Activated CD4-positive, alpha-beta T cell treated with anti-CD3 and anti-CD28 coated beads, Interleukin-2, amount 50 U/mL, for 24 hours (primary cell): ENCODE measurements around the gene MKLN1.
"Not testable (repeated sequence)": the region's sequence is repeated elsewhere in the genome, so short reads cannot be mapped to it uniquely, and the experiment has no call there.

ENCODE experiments used
- DNase-seq, 2 donors: peaks; one replicate each; pipeline ENCODE4 v3.0.0-alpha.2; 2020; ENCODE audit warnings: low read depth in 1 of 2, low spot score in 1 of 2

MKLN1 gene

GRCh38 chr7:131388126-131388525, 60.5 kb downstream of the MKLN1 start:
- DNase-seq = no peak

GRCh38 chr7:131390275-131390674, 62.6 kb downstream of the MKLN1 start:
- no peak for DNase-seq

DNA sequence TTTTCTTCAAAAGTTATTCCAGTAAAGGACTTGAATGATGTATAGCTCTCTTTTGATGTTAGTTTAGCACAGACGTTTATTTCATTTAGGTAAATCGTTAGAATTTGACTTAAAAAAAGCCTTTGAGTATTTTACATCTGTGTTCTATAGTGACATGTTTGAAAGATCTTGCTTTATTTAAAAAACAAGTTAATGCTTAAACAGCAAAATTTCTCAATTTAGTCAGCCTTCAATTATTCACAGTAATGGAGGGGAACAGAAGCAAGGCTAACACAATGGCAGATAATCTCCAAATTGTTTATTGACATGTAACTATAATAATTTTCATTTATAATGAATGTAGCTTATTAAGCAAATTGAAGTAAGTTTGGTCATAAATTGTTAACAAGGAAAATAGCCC, 63.5 kb downstream of the MKLN1 start:
- DNase-seq = no peak

DNA sequence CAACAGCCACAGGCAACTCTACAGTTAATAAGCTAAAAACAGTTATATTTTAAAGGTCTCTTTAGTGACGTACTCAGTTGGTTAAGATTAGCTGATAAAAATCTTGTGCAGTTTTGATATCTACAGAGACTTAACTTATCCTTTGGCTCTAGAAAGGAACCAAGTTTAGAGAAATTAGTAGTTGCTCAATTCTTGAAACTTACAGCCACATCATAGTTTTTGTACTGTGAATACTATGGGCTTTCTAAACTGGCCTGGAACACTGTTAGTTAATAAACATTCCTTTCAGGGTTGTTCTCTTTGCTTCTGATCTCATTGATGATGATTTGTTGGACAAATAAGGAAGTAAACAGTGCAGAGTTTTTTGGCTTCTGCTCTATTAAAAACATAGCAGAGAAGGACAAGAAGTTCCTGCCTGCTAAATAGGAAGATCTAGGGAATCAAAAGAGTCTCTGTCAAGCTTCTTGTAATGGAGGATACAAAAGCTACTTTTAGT, 73.1 kb downstream of the MKLN1 start:
- DNase-seq = no peak

DNA sequence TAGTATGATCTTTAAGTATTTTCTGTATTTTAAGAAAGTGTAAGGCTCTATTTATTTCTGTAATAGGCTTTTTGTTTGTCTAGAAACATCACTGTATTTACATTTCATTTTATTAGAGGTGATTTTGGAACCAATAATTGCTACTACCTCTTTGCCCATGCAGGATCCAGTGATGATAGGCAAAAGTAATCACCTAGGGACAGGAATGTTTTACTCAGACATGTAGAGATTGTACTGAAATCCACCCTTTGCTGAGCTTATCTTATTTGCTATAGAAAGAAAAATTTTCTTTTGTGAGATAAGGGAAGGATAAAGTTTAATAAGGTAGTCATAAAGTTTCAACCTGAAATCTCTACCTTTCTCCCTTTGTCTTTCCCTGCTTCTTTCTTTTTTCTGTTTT, 73.5 kb downstream of the MKLN1 start:
- no peak for DNase-seq

DNA sequence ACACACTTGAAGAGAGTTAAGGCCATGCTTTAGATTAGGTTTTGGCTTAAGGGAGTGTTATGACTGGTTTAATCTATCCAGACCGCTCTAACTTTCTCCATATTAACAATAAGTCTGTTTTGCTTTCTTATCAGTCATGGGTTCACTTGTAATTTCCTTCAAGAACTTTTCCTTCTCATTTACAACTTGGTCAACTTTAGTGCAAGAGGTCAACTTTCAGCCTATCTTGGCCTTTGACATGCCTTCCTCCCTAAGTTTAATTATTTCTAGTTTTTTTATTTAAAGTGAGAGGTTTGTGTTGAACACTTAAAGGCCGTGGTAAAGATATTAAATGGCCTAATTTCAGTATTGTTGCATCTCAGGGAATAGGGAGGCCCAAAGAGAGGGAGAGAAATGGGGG, 75.6 kb downstream of the MKLN1 start:
- DNase-seq = no peak

DNA sequence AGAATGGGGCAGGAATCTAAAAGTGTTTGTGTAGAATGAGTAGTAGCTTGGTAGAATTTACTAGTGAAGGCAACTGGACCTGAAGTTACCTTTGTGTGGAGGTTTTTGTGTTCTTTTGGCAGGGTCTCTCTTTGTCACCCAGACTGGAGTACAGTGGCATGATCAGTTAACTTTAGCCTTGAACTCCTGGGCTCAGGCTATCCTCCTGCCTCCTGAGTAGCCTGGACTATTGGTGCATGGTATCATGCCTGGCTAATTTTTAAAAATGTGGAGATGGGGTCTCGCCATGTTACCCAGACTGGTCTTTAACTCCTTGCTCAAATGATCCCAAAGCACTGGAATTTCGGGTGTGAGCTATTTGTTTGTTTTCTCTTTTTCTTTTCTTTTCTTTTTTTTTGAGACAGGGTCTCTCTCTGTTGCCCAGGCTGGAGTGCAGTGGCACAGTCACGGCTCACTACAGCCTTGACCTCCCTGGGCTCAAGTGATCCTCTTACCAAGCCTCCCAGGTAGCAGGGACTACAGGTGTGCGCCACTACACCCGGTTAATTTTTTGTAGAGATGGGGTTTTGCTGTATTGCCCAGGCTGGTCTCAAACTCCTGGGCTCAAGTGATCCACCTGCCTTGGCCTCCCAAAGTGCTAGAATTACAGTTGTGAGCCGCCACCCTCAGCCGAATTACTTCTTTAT, 76.7 kb downstream of the MKLN1 start:
- DNase-seq = no peak

DNA sequence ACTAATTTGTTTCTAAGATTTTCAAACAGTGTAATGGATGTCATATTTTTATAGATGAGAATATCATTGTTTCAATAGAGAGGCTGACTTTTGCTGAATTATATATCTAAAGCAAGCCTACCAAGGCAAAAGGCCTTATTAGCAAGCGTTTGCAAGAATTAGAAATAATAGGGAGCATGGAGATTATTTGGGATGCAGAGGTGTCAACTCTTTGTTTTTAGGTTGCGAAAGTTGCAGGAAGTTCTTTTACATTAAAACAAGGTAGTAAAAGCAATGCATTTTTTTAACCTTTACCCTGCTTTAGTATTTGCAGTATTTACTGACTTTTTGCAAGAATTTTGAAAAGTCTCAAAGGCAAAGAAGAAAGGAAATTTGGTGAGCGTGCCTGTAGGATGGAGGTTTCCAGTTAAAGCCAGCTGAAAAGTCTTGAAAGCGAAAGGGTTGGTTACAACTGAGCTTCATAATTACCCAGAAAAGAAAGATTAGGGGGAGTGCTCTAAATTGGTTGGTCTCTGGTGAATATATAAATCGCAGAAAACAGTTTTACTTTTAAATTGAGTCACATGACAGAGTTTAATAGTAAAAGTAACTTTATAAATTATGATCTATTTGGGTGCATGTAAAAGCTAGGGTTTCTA, 81.6 kb downstream of the MKLN1 start:
- DNase-seq = no peak

DNA sequence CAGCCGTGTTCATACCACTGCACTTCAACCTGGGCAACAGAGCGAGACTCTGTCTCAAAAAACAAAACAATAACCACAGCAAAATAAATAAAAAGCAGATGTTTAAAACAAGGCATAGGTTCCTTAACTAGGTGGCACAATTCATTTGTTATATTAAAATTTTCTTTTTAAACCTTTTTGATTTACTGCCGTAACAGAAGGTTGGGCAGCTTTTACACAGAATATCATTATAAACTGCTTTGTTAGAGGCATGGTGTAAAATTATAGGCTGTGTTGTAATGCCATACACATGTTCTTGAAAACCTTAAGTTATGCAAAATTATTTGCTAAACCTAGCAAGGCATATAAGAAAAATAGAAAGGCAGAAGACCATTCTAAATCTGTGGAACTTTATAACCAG, 84.4 kb downstream of the MKLN1 start:
- no peak for DNase-seq

- DNase-seq = no peak
These were observed 86.0 kb downstream of the MKLN1 start for GRCh38 chr7:131413711-131414110.

- peak in 1 of 2 donors; percentile 7 for DNase-seq
These were observed 96.6 kb downstream of the MKLN1 start for GRCh38 chr7:131424219-131424822.

GRCh38 chr7:131425992-131426391, 98.3 kb downstream of the MKLN1 start:
- no peak for DNase-seq

DNA sequence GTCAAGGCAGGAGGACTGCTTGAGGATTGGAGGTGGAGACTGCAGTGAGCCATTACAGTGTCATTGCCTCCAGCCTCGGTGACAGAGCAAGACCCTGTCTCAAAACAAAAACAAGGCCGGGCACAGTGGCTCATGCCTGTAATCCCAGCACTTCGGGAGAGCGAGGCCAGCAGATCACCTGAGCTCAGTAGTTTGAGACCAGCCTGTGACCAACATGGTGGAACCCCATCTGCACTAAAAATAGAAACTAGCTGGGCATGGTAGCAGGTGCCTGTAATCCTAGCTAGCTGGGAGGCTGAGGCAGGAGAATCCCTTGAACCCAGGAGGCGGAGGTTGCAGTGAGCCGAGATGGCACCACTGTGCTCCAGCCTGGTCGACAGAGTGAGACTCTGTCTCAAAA, 103.2 kb downstream of the MKLN1 start:
- DNase-seq = not testable (repeated sequence)

GRCh38 chr7:131431289-131431688, 103.6 kb downstream of the MKLN1 start:
- no peak for DNase-seq

DNA sequence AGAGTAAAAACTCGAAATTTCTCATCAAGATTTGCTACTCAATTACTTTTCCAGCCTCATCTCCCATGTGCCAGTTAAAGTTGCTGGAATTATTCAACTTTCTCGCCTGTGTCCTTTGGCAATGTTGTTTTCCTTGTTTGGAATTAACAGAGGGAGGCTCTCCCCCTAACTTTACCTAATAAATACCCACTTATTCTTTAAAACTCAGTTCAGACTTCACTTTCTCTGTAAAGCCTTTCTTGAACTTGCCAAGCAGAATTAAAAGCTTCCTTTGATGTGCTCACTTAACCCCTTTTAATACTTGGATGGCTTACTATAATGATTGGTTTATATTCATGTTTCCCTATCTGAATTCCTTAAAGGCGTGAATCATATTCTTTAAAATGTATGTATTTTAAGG, 104.1 kb downstream of the MKLN1 start:
- no peak for DNase-seq

- no peak for DNase-seq
These were observed 108.7 kb downstream of the MKLN1 start for GRCh38 chr7:131436384-131436783.

GRCh38 chr7:131438969-131439368, 111.3 kb downstream of the MKLN1 start:
- no peak for DNase-seq

- no peak for DNase-seq
These were observed 115.8 kb downstream of the MKLN1 start for GRCh38 chr7:131443496-131443895.

- DNase-seq = no peak
These were observed 117.0 kb downstream of the MKLN1 start for GRCh38 chr7:131444683-131445082.

- DNase-seq = no peak
These were observed 121.8 kb downstream of the MKLN1 start for GRCh38 chr7:131449373-131449902.

GRCh38 chr7:131454498-131454897, 126.8 kb downstream of the MKLN1 start:
- DNase-seq = no peak

DNA sequence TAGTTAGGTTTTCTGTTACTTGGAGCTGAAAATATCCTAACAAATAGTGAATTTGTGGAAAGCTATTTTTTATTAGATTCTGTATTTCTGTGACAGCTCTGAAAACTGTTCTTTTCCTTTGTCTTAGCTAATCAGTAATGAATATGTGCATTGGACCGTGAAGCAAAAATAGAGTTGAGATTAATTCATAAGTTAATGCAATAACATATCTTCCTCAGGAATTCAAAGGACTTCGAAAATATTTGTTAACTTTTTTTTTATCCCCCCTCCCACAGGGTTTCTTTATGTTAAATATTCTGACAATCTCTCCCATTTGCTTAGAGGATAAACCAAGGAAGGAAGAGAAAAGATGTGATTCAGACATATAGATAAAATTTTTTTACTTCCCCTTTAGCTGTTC, 127.3 kb downstream of the MKLN1 start:
- no peak for DNase-seq
